ENCODE data around the gene AOPEP.

The AOPEP gene

GRCh38 chr9:94726495-94727191, at the start of gene AOPEP:
Gene AOPEP, plus strand, starts transcription at chr9:94726699. Its CDS starts 33,085 bp downstream, at chr9:94759784.
- peak; percentile 99 for DNase-seq (ENCODE audit: low read depth in 2 of 2, low spot score in 1 of 2)

GRCh38 chr9:94677929-94678328, 48.6 kb upstream of the AOPEP start:
- DNase-seq (ENCODE audit: low read depth in 2 of 2, low spot score in 1 of 2), result no peak

GRCh38 chr9:94679587-94679986, 46.9 kb upstream of the AOPEP start:
- no peak for DNase-seq (ENCODE audit: low read depth in 2 of 2, low spot score in 1 of 2)

- DNase-seq (ENCODE audit: low read depth in 2 of 2, low spot score in 1 of 2), result no peak
Observed at GRCh38 chr9:94680020-94680419, 46.5 kb upstream of the AOPEP start.

- no peak for DNase-seq (ENCODE audit: low read depth in 2 of 2, low spot score in 1 of 2)
Observed at GRCh38 chr9:94680621-94681020, 45.9 kb upstream of the AOPEP start.

- peak in 1 of 2 donors; percentile 25 for DNase-seq (ENCODE audit: low read depth in 2 of 2, low spot score in 1 of 2)
Observed at GRCh38 chr9:94681508-94681907, 45.0 kb upstream of the AOPEP start.

- no peak for DNase-seq (ENCODE audit: low read depth in 2 of 2, low spot score in 1 of 2)
Observed at GRCh38 chr9:94685359-94685758, 41.1 kb upstream of the AOPEP start.

GRCh38 chr9:94687451-94687850, 39.0 kb upstream of the AOPEP start:
- DNase-seq (ENCODE audit: low read depth in 2 of 2, low spot score in 1 of 2), result no peak

GRCh38 chr9:94690344-94690743, 36.2 kb upstream of the AOPEP start:
- DNase-seq (ENCODE audit: low read depth in 2 of 2, low spot score in 1 of 2), result no peak

GRCh38 chr9:94692601-94693000, 33.9 kb upstream of the AOPEP start:
- DNase-seq (ENCODE audit: low read depth in 2 of 2, low spot score in 1 of 2), result no peak

GRCh38 chr9:94693485-94694204, 32.9 kb upstream of the AOPEP start:
- no peak for DNase-seq (ENCODE audit: low read depth in 2 of 2, low spot score in 1 of 2)

GRCh38 chr9:94696545-94696944, 30.0 kb upstream of the AOPEP start:
- DNase-seq (ENCODE audit: low read depth in 2 of 2, low spot score in 1 of 2), result no peak

GRCh38 chr9:94697972-94698581, 28.4 kb upstream of the AOPEP start:
- DNase-seq (ENCODE audit: low read depth in 2 of 2, low spot score in 1 of 2), result no peak

GRCh38 chr9:94699715-94700373, 26.7 kb upstream of the AOPEP start:
- no peak for DNase-seq (ENCODE audit: low read depth in 2 of 2, low spot score in 1 of 2)

- DNase-seq (ENCODE audit: low read depth in 2 of 2, low spot score in 1 of 2), result no peak
Observed at GRCh38 chr9:94700445-94700844, 26.1 kb upstream of the AOPEP start.

GRCh38 chr9:94703488-94704140, 22.9 kb upstream of the AOPEP start:
- no peak for DNase-seq (ENCODE audit: low read depth in 2 of 2, low spot score in 1 of 2)

GRCh38 chr9:94705162-94705702, 21.3 kb upstream of the AOPEP start:
- no peak for DNase-seq (ENCODE audit: low read depth in 2 of 2, low spot score in 1 of 2)

GRCh38 chr9:94706922-94707321, 19.6 kb upstream of the AOPEP start:
- no peak for DNase-seq (ENCODE audit: low read depth in 2 of 2, low spot score in 1 of 2)

GRCh38 chr9:94713436-94714215, 12.9 kb upstream of the AOPEP start:
- DNase-seq (ENCODE audit: low read depth in 2 of 2, low spot score in 1 of 2), result no peak

- DNase-seq (ENCODE audit: low read depth in 2 of 2, low spot score in 1 of 2), result no peak
Observed at GRCh38 chr9:94714494-94714893, 12.0 kb upstream of the AOPEP start.
